Mesodermal cell (in vitro differentiated cells): ENCODE results near the gene EHD2.
"Not testable (repeated sequence)": the region's sequence is repeated elsewhere in the genome, so short reads cannot be mapped to it uniquely, and the experiment has no call there.

Experiments
- H3K27ac ChIP-seq: 2 replicates; pipeline ENCODE4 v1.7.0; 2013; ENCODE audit warnings: mild to moderate bottlenecking, low read depth, low read length, moderate library complexity; ENCODE audit not compliant: severe bottlenecking
- H3K36me3 ChIP-seq: 2 replicates; pipeline ENCODE4 v1.7.1; 2013; ENCODE audit warnings: mild to moderate bottlenecking, low read length, moderate library complexity; ENCODE audit not compliant: control insufficient read depth, insufficient read depth
- H3K4me1 ChIP-seq: one replicate; pipeline ENCODE4 v1.7.1; 2013; ENCODE audit warnings: mild to moderate bottlenecking, low read length; ENCODE audit not compliant: insufficient read depth, control insufficient read depth, poor library complexity, severe bottlenecking
- H3K4me3 ChIP-seq: 2 replicates; pipeline ENCODE4 v1.7.0; 2013; ENCODE audit warnings: low read length, control low read depth, mild to moderate bottlenecking; ENCODE audit not compliant: insufficient read depth, poor library complexity, severe bottlenecking; ENCODE audit errors: extremely low read depth
- H3K9me3 ChIP-seq: 2 replicates; pipeline ENCODE4 v1.7.1; 2013; ENCODE audit warnings: mild to moderate bottlenecking, low read length, moderate library complexity; ENCODE audit not compliant: control insufficient read depth
- WGBS, 2 experiments: methylation state at CpG; one replicate each; pipeline ENCODE4 v1.1.5; 2013; ENCODE audit warnings: missing lambda C conversion rate in 2 of 2; ENCODE audit not compliant: insufficient coverage in 2 of 2; 5-methylcytosine and 5-hydroxymethylcytosine counted together

The EHD2 gene

DNA sequence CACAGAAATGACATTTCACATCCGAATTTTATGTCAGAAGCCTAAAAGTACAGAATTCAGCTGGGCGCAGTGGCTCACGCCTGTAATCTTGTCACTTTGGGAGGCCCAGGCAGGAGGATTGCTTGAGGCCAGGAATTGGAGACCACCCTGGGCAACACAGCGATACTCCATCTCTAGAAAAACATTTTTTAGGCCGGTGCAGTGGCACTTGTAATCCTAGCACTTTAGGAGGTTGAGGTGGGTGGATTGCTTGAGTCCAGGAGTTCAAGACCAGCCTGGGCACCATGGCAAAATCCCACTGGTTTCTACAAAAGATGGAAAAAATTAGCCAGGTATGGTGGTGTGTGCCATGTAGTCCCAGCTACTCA lies 47.4 kb downstream of the EHD2 start:
- H3K4me1 ChIP-seq = no peaks in the 10 kb centered on the region
- no peak overlapping the region for H3K4me3 ChIP-seq
- peaks cover 37% of the 10 kb centered on the region for H3K36me3 ChIP-seq
- 67 to 73% methylated on average over 4 to 5 of the region's 5 CpGs for WGBS, 2 experiments
- H3K9me3 ChIP-seq = no peaks in the 10 kb centered on the region
- no peak overlapping the region for H3K27ac ChIP-seq

GRCh38 chr19:47761566-47761965 lies 48.3 kb downstream of the EHD2 start:
- no peak overlapping the region for H3K27ac ChIP-seq
- H3K9me3 ChIP-seq = no peaks in the 10 kb centered on the region
- 62 to 100% methylated on average over 1 to 3 of the region's 5 CpGs for WGBS, 2 experiments
- H3K4me3 ChIP-seq = no peak overlapping the region
- H3K4me1 ChIP-seq = no peaks in the 10 kb centered on the region
- peaks cover 28% of the 10 kb centered on the region for H3K36me3 ChIP-seq

DNA sequence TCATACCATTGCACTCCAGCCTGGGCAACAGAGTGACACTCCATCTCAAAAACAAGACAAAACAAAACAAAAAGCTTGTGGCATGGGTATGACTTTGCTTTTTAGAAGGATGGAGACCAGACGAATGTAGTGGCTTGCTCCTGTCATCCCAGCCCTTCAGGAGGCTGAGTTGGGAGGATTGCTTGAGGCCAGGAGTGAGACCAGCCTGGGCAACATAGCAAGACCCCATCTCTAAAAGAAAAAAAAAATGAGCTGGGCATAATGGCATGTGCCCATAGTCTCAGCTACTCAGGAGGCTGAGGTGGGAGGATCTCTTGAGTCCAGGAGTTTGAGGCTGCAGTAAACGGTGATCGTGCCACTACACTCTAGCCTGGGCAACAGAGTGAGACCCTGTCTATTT lies 48.9 kb downstream of the EHD2 start:
- Histone ChIP-seq H3K9me3 (no peaks in the 10 kb centered on the region), H3K27ac (no peak overlapping the region), H3K36me3 (peaks cover 22% of the 10 kb centered on the region), H3K4me3 (no peak overlapping the region), H3K4me1 (no peaks in the 10 kb centered on the region)
- 52 to 75% methylated on average over 2 to 3 of the region's 3 CpGs for WGBS, 2 experiments

- Histone ChIP-seq H3K4me1 (no peaks in the 10 kb centered on the region), H3K4me3 (no peak overlapping the region), H3K27ac (no peak overlapping the region), H3K36me3 (peaks cover 16% of the 10 kb centered on the region), H3K9me3 (no peaks in the 10 kb centered on the region)
- WGBS, 2 experiments = 93 to 95% methylated on average over 13 to 15 of the region's 18 CpGs
These were observed 49.5 kb downstream of the EHD2 start for GRCh38 chr19:47762615-47763308.

GRCh38 chr19:47764705-47765104 lies 51.5 kb downstream of the EHD2 start:
- not testable (repeated sequence) for H3K4me3 ChIP-seq, H3K36me3 ChIP-seq, H3K4me1 ChIP-seq, H3K27ac ChIP-seq, H3K9me3 ChIP-seq
- 86% methylated on average over 1 of the region's 3 CpGs; no CpG with 5 or more reads in 1 of the 2 experiments for WGBS, 2 experiments

DNA sequence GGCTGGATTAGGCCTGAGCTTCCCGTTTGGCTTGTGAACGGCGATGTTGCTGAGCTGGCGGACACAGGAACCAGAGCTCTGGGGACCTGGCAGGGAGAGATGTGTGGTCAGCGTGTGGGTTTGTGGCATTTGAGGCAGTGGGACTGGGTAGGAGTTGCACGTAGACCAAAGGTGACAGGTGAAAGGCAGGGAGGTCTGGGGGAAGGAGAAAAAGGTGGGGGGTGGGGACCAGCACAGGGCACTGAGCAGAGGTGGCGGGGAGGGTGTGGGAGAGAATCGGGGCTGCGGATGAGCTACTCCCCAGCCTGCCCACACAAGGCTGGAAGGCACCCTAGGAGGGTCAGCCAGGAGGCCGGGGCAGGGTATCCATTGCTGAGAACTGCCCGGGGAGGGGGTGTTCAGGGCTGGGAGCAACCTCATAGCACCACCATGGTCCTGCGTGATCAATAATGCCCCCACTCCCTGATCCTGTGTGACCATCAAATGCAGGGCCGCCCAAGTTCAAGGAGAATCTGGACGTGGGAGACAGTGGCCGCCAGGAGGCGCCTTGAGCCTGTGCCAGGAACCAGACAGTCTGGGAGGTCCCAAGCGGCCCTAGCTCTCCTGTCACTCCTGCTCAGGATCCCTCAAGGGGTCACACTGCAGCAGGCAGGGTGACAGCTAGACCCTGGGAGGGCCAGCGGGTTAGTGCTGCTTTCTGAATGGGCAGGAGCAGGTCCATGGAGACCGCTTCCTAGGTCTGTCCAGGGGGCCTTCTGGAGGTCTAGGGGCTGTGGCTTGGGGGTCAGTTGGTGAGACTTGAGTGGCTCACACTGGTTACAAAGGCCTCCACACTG lies 52.5 kb downstream of the EHD2 start:
- Histone ChIP-seq H3K27ac (no peak overlapping the region), H3K4me3 (no peak overlapping the region), H3K9me3 (no peaks in the 10 kb centered on the region), H3K4me1 (peaks cover 4% of the 10 kb centered on the region), H3K36me3 (no peaks in the 10 kb centered on the region)
- WGBS, 2 experiments = 22 to 36% methylated on average over 10 to 17 of the region's 19 CpGs

GRCh38 chr19:47766359-47766620 lies 53.1 kb downstream of the EHD2 start:
- Histone ChIP-seq H3K4me3 (no peak overlapping the region), H3K36me3 (no peaks in the 10 kb centered on the region), H3K9me3 (no peaks in the 10 kb centered on the region), H3K27ac (no peak overlapping the region), H3K4me1 (peaks cover 4% of the 10 kb centered on the region)
- WGBS, 2 experiments = 77 to 89% methylated on average over 4 to 5 of the region's 7 CpGs

DNA sequence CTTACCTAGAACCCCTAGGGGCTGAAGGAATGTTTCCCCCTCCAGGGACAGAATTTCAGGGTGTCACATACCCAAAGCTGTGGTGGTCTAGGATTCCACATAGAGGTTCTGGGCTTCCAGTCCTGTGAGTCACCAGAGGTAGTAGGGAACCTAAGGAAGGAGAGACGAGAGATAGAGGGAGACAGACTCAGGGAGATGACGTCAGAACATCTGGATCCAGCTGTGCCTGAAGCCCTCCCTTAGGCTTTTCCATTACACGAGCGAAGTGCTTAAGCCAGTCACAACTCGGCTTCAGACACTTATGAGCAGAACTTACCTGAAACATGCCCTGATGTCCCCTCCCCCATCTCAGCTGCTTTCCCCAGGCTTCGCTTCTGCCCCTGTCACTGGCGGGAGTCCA lies 53.4 kb downstream of the EHD2 start:
- H3K36me3 ChIP-seq = no peaks in the 10 kb centered on the region
- H3K4me1 ChIP-seq = peaks cover 4% of the 10 kb centered on the region
- H3K9me3 ChIP-seq = no peaks in the 10 kb centered on the region
- H3K27ac ChIP-seq = no peak overlapping the region
- H3K4me3 ChIP-seq = no peak overlapping the region
- WGBS, 2 experiments = 87 to 91% methylated on average over 7 of the region's 7 CpGs

GRCh38 chr19:47767349-47767748 lies 54.1 kb downstream of the EHD2 start:
- 0% methylated on average over 1 of the region's 2 CpGs; no CpG with 5 or more reads in 1 of the 2 experiments for WGBS, 2 experiments
- Histone ChIP-seq H3K27ac (no peak overlapping the region), H3K4me1 (peaks cover 4% of the 10 kb centered on the region), H3K36me3 (no peaks in the 10 kb centered on the region), H3K4me3 (no peak overlapping the region), H3K9me3 (no peaks in the 10 kb centered on the region)

DNA sequence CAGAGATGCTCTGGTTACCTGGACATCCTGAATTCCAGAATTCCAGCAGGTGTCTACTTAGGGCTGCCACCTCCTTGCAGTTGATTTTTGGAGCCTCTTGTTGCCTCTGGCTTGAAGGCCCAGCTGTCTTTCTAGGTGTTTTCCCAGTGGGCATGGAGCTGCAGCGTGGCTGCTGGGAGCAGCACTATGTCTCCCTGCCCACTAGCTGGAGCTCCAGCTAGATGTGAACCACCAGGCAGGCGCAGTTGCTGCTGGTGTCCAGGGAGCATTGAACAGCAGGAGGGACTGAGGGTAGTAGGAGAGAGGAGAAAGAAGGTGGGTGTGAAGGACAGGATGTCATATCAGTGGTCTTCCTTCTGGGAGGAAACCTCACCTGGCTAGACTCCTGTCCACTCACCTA lies 55.4 kb downstream of the EHD2 start:
- H3K27ac ChIP-seq = no peak overlapping the region
- H3K4me1 ChIP-seq = peaks cover 4% of the 10 kb centered on the region
- 80 to 100% methylated on average over 1 to 2 of the region's 2 CpGs for WGBS, 2 experiments
- H3K9me3 ChIP-seq = no peaks in the 10 kb centered on the region
- H3K36me3 ChIP-seq = no peaks in the 10 kb centered on the region
- no peak overlapping the region for H3K4me3 ChIP-seq

- H3K27ac ChIP-seq = no peak overlapping the region
- H3K36me3 ChIP-seq = no peaks in the 10 kb centered on the region
- no peak overlapping the region for H3K4me3 ChIP-seq
- H3K4me1 ChIP-seq = peaks cover 9% of the 10 kb centered on the region
- H3K9me3 ChIP-seq = no peaks in the 10 kb centered on the region
- WGBS, 2 experiments = 76 to 90% methylated on average over 2 of the region's 3 CpGs
These were observed 56.3 kb downstream of the EHD2 start for GRCh38 chr19:47769534-47769933.
